ENCODE results near the gene ATG2A. TPM values are rescaled to one million over a fixed set of nuclear protein-coding genes. Genes with fewer than 3 reads are reported as not detected.

Gene ATG2A
- total and polyA plus RNA-seq, 10 of the 15 experiments (the other 5 are each of a cell fraction or from before 2014, with no cell fraction given) = 0.08 to 19.0 (median 4.6) TPM

- POLR2A ChIA-PET = interaction anchor here (0.6 to 1.2 kb wide), 2 partner anchors 14 to 569 kb away, joined by 3 read pairs; no protein-coding TSS in a partner anchor
Observed at GRCh38 chr11:64963072-64963631, 46.1 kb upstream of the ATG2A start.

More at GRCh38 chr11:64963072-64963631, 46.1 kb upstream of the ATG2A start:
- no peak overlapping the region for H3K27ac ChIP-seq (ENCODE audit: control insufficient read depth, insufficient read depth)
- H3K4me3 ChIP-seq = no peak overlapping the region
- ChIA-PET RAD21 (ENCODE audit: unreplicated experiment) (no interaction called here), SMC1A (ENCODE audit: uncharacterized antibody, unreplicated experiment) (no interaction called here), CTCF (interaction anchor here (0.5 to 0.7 kb wide), 2 partner anchors 118 to 187 kb away, joined by 3 read pairs; no protein-coding TSS in a partner anchor)
- BruUV-seq (replicated peaks) = no TSS peak
- WGBS (ENCODE audit: insufficient coverage, insufficient replicate concordance, low lambda C conversion rate, missing lambda C conversion rate) = 38% methylated on average over 5 of the region's 5 CpGs
- no peak overlapping the region for H3K9ac ChIP-seq (ENCODE audit: control insufficient read depth, insufficient read depth, low read length)
- no peak for TF ChIP-seq JUND (IDR thresholded peaks at IDR 0.05; ENCODE audit: low read depth, low read length)
- TF ChIP-seq EZH2 (IDR thresholded peaks at IDR 0.05; ENCODE audit: borderline replicate concordance, control insufficient read depth, low read depth, low read length) = no peak
- TF ChIP-seq DPF2 (IDR thresholded peaks at IDR 0.05) = no peak
- no peak for TF ChIP-seq TCF12 (IDR thresholded peaks at IDR 0.05; ENCODE audit: low read depth, low read length)
- TF ChIP-seq MEF2B (IDR thresholded peaks at IDR 0.05; ENCODE audit: partially characterized antibody, poor library complexity, severe bottlenecking) = no peak
- TF ChIP-seq, protein P1, sequence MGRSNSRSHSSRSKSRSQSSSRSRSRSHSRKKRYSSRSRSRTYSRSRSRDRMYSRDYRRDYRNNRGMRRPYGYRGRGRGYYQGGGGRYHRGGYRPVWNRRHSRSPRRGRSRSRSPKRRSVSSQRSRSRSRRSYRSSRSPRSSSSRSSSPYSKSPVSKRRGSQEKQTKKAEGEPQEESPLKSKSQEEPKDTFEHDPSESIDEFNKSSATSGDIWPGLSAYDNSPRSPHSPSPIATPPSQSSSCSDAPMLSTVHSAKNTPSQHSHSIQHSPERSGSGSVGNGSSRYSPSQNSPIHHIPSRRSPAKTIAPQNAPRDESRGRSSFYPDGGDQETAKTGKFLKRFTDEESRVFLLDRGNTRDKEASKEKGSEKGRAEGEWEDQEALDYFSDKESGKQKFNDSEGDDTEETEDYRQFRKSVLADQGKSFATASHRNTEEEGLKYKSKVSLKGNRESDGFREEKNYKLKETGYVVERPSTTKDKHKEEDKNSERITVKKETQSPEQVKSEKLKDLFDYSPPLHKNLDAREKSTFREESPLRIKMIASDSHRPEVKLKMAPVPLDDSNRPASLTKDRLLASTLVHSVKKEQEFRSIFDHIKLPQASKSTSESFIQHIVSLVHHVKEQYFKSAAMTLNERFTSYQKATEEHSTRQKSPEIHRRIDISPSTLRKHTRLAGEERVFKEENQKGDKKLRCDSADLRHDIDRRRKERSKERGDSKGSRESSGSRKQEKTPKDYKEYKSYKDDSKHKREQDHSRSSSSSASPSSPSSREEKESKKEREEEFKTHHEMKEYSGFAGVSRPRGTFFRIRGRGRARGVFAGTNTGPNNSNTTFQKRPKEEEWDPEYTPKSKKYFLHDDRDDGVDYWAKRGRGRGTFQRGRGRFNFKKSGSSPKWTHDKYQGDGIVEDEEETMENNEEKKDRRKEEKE (IDR thresholded peaks at IDR 0.05) = no peak
- H3K9me3 ChIP-seq (replicated peaks; ENCODE audit: control insufficient read depth, insufficient read depth, low read length) = no peaks in the 10 kb centered on the region
- no peaks in the 10 kb centered on the region for H3K4me1 ChIP-seq (ENCODE audit: control insufficient read depth, insufficient read depth, low read length)
- H3K36me3 ChIP-seq (ENCODE audit: control insufficient read depth in 2 of 2, insufficient read depth in 2 of 2, low read length in 1 of 2) = no peaks in the 10 kb centered on the region
- in situ Hi-C loops (cut with MboI) = no loop called here
- no peaks in the 10 kb centered on the region for H4K20me1 ChIP-seq (ENCODE audit: control insufficient read depth, insufficient read depth)
- intact Hi-C loops (cut with micrococcal nuclease; ENCODE audit: unreplicated experiment) = no loop called here
- no peak for FAIRE-seq
- H3K27me3 ChIP-seq (replicated peaks in 1 of 2; ENCODE audit: control insufficient read depth in 2 of 2, insufficient read depth in 2 of 2, low read length in 1 of 2) = no peaks in the 10 kb centered on the region
- H2AFZ ChIP-seq (ENCODE audit: control insufficient read depth, low read depth, low read length) = no peak overlapping the region
- no peak overlapping the region for H3K4me2 ChIP-seq (ENCODE audit: control insufficient read depth, insufficient read depth)
- ATAC-seq = no peak
- no peaks in the 10 kb centered on the region for H3K79me2 ChIP-seq (ENCODE audit: control insufficient read depth, insufficient read depth, low read length)
- no peak for DNase-seq (ENCODE audit: low read depth, low spot score)
